Heart left ventricle (tissue), 16 donors: ENCODE measurements around the gene SLC16A9. TPM values are rescaled to one million over a fixed set of nuclear protein-coding genes. Genes with fewer than 3 reads are reported as not detected.

ENCODE experiments used
- ATAC-seq, 4 donors: fragments of 200-7000 bp; cut with Tn5 transposase; one replicate each; pipeline ENCODE4 v1.9.1; 2020 to 2022; ENCODE audit warnings: moderate library complexity in 4 of 4, mild to moderate bottlenecking in 3 of 4, moderate number of reproducible peaks in 1 of 4
- DNase-seq, 5 donors: peaks; one replicate each; pipeline ENCODE4 v3.0.0-alpha.2; 2020
- H3K27ac ChIP-seq, 12 donors: fragments of 200-600 bp; sonication (generic) in 4 of 12; one replicate each; pipeline versions ENCODE4 v1.5.0 to v1.8.0; 2016 to 2022; ENCODE audit warnings: mild to moderate bottlenecking in 2 of 12
- H3K27me3 ChIP-seq, 9 donors: fragments of 200-600 bp; sonication (generic) in 2 of 9; one replicate each; pipeline versions ENCODE4 v1.5.1 to v1.8.0; 2016 to 2022; ENCODE audit warnings: mild to moderate bottlenecking in 3 of 9
- H3K36me3 ChIP-seq, 9 donors: fragments of 200-600 bp; sonication (generic) in 2 of 9; one replicate each; pipeline versions ENCODE4 v1.5.0 to v1.8.0; 2018 to 2022; ENCODE audit warnings: mild to moderate bottlenecking in 2 of 9
- H3K4me1 ChIP-seq, 12 donors: fragments of 200-600 bp; sonication (generic) in 4 of 12; one replicate each; pipeline versions ENCODE4 v1.5.0 to v1.8.0; 2016 to 2022; ENCODE audit warnings: mild to moderate bottlenecking in 3 of 12
- H3K4me3 ChIP-seq, 12 donors: fragments of 200-600 bp; sonication (generic) in 4 of 12; one replicate each; pipeline versions ENCODE4 v1.5.0 to v1.8.0; 2017 to 2022; ENCODE audit warnings: mild to moderate bottlenecking in 9 of 12, moderate library complexity in 4 of 12
- H3K9me3 ChIP-seq, 12 donors: fragments of 200-600 bp; sonication (generic) in 4 of 12; one replicate each; pipeline versions ENCODE4 v1.5.0 to v1.8.0; 2016 to 2022; ENCODE audit warnings: mild to moderate bottlenecking in 1 of 12
- POLR2A ChIP-seq, 2 donors: fragments of 450-650 bp; IDR thresholded peaks; one replicate each; pipeline ENCODE4 v1.6.1; 2017; ENCODE audit warnings: antibody characterized with exemption in 2 of 2, mild to moderate bottlenecking in 2 of 2, moderate library complexity in 2 of 2
- WGBS, 4 donors: extraction: QIAGEN DNeasy Blood & Tissue Kit in 2 of 4; methylation state at CpG; one replicate each; pipeline versions ENCODE4 v1.1.5 to v1.1.7; 2013 to 2018; 5-methylcytosine and 5-hydroxymethylcytosine counted together
- intact Hi-C, 10 donors: fragments of 100-400 bp; cut with DNase I; formaldehyde crosslinking; loops; one replicate each; pipeline versions ENCODE4 v1.11.1 to v1.14.2; 2022
- polyA plus RNA-seq, 2 donors: library from polyadenylated mRNA; stranded (reverse); fragments of 200-250 nt; gene quantifications; one replicate each; pipeline ENCODE4 v1.2.3, GENCODE V29; 2013
- total RNA-seq, 9 donors: library from RNA; depleted of rRNA in 2 of 9; stranded (reverse); fragments of >200 nt in 2 of 9; fragmentation: NEBNext Ultra II Directional in 3 of 9; extraction: Animal tissue kit (Norgen Biotek cat#: 25700) in 3 of 9; gene quantifications; one replicate each; pipeline versions ENCODE4 v1.1.0 to v1.2.4, GENCODE V29; 2016 to 2023
- TF ChIP-seq, protein P1 (sequence below), 12 donors: fragments of 200-600 bp; sonication (generic) in 4 of 12; IDR thresholded peaks; one replicate each; pipeline versions ENCODE4 v1.5.0 to v1.8.0; 2018 to 2022; ENCODE audit warnings: antibody characterized with exemption in 12 of 12, mild to moderate bottlenecking in 5 of 12
- donor health status: ischemic (EF 13 %, LVEDD 7.1; RV severe dilation, severe dysfunction).
- donor health status: healthy with polysubstance abuse.
- donor health status: DM: no; HTN: yes; CAD: no.
- donor health status: DM: no; HTN: no; CAD: no.
- donor health status: ischemic (EF 25% LVEDD 6.9; RV normal size, moderate dysfunction).
- donor health status: ischemic (EF 25% LVEDD 5.7; RV mildly dilated, moderate dysfunction).
- donor health status: healthy.
- donor health status: DM: yes; HTN: yes; CAD: no.
- donor health status: ischemic (EF 35%, LVEDD 5.7; RV mildly dilated, moderate dysfunction).
- donor health status: nonischemic (EF 11% LVEDD 7.7; RV severe dilation, severe dysfunction).
- donor health status: DM: yes; HTN: yes; CAD: no.
- donor health status: PGD.
- donor health status: ischemic (EF 29% LVEDD 5.4; RV normal size, mild dysfunction).
- donor health status: nonischemic (EF 23%, LVEDD 6.1; RV moderate dilation, normal function).

Gene SLC16A9
- total and polyA plus RNA-seq, 11 donors: 0.07 to 3.0 (median 0.63) TPM

DNA sequence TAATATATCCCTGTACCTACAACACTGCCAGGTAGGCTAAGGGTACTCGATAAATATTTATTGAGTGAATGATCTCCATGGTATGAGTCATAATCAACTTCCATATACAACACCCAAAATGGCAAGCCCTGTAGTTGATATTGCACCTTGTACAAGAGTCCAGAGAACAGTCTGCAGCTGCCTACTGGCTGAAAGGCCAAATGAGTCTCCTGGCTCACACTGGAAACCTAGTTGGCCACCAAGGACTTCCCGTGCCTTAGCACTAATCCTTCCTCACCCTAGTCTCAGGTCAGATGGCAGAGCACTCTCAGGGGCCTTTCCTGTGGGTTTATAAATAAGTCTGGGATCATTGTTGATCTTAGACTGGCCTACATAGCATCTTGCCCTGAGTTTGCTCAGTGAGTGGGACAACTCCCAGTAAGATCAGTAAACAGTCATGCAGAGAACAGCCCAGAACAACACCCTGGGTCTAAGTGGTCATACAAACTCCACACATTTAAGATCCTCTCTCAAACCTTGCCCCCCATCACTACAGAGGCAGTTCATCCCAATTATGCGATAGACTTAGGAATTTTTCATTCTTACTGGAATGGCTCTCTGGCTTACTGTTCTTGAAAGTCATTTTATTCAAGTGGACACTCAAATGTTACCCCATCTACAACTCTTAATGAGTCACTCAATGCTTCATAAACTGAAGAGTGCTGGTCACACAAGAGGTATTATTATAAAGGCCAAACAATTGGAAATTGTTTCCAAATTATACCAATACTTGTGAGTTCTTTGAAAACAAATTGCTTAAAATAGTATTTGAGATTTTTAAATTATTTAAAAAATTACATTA, 14.7 kb upstream of the SLC16A9 start:
- H3K27ac ChIP-seq: no peak overlapping the region
- DNase-seq: no peak
- no peak for TF ChIP-seq POLR2A (IDR thresholded peaks at IDR 0.05)
- TF ChIP-seq, protein P1, sequence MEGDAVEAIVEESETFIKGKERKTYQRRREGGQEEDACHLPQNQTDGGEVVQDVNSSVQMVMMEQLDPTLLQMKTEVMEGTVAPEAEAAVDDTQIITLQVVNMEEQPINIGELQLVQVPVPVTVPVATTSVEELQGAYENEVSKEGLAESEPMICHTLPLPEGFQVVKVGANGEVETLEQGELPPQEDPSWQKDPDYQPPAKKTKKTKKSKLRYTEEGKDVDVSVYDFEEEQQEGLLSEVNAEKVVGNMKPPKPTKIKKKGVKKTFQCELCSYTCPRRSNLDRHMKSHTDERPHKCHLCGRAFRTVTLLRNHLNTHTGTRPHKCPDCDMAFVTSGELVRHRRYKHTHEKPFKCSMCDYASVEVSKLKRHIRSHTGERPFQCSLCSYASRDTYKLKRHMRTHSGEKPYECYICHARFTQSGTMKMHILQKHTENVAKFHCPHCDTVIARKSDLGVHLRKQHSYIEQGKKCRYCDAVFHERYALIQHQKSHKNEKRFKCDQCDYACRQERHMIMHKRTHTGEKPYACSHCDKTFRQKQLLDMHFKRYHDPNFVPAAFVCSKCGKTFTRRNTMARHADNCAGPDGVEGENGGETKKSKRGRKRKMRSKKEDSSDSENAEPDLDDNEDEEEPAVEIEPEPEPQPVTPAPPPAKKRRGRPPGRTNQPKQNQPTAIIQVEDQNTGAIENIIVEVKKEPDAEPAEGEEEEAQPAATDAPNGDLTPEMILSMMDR (IDR thresholded peaks at IDR 0.05): no peak
- H3K4me3 ChIP-seq: no peak overlapping the region
- H3K36me3 ChIP-seq: no peaks in the 10 kb centered on the region
- ATAC-seq: no peak
- WGBS, 4 donors: 77 to 90% (median 87%) methylated on average over 3 of the region's 3 CpGs
- intact Hi-C loops: no loop called here
- peaks cover 0 to under 1% (median 0%) of the 10 kb centered on the region in 9 donors for H3K27me3 ChIP-seq
- peaks cover 0 to 8% (median 3%) of the 10 kb centered on the region in 12 donors for H3K9me3 ChIP-seq
- no peaks in the 10 kb centered on the region for H3K4me1 ChIP-seq

DNA sequence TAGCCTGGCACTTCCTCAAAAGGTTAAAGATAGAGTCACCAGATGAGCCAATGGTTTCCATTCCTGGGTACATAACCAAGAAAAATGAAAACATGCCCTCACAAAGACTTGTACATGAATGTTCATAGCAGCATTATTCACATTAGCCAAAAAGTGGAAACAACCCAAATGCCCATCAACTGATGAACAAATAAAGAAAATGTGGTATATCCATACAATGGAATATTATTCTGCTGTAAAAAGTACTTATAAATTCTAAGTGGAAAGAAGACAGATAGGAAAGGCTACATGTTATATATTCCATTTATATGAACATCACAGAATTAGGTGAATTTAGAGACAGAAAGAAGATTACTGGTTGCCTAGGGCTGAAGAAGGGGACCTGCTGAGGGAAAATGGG, 10.7 kb upstream of the SLC16A9 start:
- DNase-seq (no peak), ATAC-seq (no peak)
- intact Hi-C loops: no loop called here
- Histone ChIP-seq H3K27ac (no peak overlapping the region), H3K4me1 (no peaks in the 10 kb centered on the region), H3K36me3 (no peaks in the 10 kb centered on the region), H3K27me3 (peaks cover 0 to 3% (median 0%) of the 10 kb centered on the region in 9 donors), H3K9me3 (peaks cover 0 to 8% (median 3%) of the 10 kb centered on the region in 12 donors), H3K4me3 (no peak overlapping the region)
- TF ChIP-seq, protein P1 (IDR thresholded peaks at IDR 0.05): no peak
- no peak for TF ChIP-seq POLR2A (IDR thresholded peaks at IDR 0.05)

DNA sequence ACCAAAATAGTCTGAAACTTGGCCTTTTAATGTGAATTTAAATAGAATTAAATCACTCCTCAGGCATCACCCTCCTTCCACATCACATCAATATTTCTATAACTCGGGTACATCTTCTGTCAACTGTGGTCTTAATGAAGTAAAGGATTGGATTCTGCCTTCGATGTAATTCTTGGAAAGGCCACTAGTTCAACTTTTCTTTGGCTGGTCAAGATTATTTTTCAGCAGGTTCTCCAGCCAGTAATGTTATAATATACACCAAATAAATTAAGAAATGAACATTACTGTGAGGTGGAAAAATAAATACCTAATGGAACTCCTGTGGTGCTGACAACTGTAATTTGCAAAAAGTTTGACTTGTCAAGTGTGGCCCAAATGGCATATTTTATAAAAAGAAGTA, 9.7 kb upstream of the SLC16A9 start:
- Histone ChIP-seq H3K4me1 (no peaks in the 10 kb centered on the region), H3K27ac (no peak overlapping the region), H3K27me3 (peaks cover 0 to 3% (median 0%) of the 10 kb centered on the region in 9 donors), H3K9me3 (peaks cover 0 to 8% (median 3%) of the 10 kb centered on the region in 12 donors), H3K4me3 (no peak overlapping the region), H3K36me3 (no peaks in the 10 kb centered on the region)
- intact Hi-C loops: no loop called here
- ATAC-seq (no peak), DNase-seq (no peak)
- TF ChIP-seq, protein P1 (IDR thresholded peaks at IDR 0.05): peak in 3 of 12 donors; percentile 6 to 28 (median 20)
- no peak for TF ChIP-seq POLR2A (IDR thresholded peaks at IDR 0.05)
- 64 to 77% (median 75%) methylated on average over 2 of the region's 2 CpGs for WGBS, 4 donors

DNA sequence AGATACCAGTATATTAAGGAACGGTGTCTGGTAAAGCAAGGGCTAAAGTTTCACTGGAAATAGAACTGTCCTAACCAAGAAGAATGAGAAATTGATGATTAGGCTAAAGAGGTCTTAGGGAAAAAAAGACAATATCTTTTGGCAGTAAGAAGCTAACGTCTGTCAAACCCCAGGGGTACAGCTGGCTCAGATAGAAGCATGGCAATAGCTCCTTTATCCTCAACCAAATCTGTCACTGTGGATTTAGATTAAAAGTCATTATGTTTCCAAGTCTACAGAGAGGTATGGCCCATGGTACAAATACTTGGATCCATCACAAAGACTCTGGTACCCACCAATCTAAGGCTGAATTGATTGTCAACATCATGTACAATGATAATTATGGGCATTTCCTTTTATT, 8.6 kb upstream of the SLC16A9 start:
- ATAC-seq (no peak), DNase-seq (no peak)
- H3K4me3 ChIP-seq: no peak overlapping the region
- H3K27ac ChIP-seq: no peak overlapping the region
- peaks cover 0 to 3% (median 0%) of the 10 kb centered on the region in 9 donors for H3K27me3 ChIP-seq
- intact Hi-C loops: no loop called here
- TF ChIP-seq, protein P1 (IDR thresholded peaks at IDR 0.05): no peak
- TF ChIP-seq POLR2A (IDR thresholded peaks at IDR 0.05): no peak
- WGBS, 4 donors: 73 to 77% (median 75%) methylated on average over 2 of the region's 2 CpGs
- H3K4me1 ChIP-seq: no peaks in the 10 kb centered on the region
- no peaks in the 10 kb centered on the region for H3K36me3 ChIP-seq
- peaks cover 0 to 8% (median 3%) of the 10 kb centered on the region in 12 donors for H3K9me3 ChIP-seq
